Activated CD4-positive, alpha-beta T cell treated with anti-CD3 and anti-CD28 coated beads for 4 hours (primary cell): ENCODE data around the gene MIOS.

Experiments
- DNase-seq, 2 donors: peaks; one replicate each; pipeline ENCODE4 v3.0.0-alpha.2; 2020

The MIOS gene

DNA sequence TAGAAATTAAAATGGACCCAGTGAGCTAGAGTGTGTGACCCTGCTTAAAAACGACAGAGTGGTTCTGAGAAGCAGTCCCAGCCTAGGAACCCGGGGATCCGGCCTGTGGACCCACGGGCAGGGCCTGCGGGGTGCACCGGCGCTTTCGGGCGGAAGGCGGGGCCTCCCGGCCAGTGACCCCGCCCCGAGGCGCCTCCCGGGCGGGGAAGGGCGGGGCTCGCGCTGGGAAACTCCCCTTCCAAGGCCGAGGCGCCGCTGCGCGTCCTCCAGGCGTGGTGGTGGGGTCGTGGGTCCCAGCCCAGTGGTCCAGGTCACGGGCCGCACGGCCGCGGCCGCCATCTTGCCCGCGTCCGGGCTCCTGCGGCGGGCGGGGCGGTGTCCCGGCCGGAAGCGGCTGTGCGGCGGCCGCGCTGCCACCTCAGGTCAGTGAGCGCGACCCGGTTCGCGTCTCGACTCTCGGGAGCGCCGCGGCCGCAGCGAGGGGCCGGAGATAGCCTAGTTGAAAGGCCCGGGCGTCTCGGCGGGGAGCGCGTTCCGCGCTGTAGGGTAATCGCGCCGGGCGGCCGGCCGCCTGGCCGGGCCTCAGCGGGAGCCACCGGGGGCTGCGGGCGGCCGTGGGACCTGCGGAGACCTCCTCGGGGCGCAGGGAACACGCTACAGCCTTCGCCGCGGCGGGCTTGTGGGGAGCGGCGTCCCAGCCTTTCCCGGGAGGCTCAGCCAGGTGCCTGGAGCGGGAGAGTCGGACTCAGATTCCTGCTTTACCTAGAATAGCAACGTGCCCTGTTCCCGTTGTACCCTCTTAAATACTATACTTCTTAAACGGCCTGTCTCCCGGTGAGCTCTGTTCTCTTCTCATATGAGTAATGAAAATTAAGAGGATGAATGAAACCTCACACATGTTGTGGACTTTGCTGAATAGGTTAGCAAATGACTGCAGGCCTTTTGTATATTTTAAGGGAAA is at the start of gene MIOS:
TSS of gene MIOS (plus strand) at position 234 of the 961 bp plus-strand sequence. CDS start 5,592 bp downstream, outside the sequence.
- DNase-seq: peak; percentile 79 to 83

DNA sequence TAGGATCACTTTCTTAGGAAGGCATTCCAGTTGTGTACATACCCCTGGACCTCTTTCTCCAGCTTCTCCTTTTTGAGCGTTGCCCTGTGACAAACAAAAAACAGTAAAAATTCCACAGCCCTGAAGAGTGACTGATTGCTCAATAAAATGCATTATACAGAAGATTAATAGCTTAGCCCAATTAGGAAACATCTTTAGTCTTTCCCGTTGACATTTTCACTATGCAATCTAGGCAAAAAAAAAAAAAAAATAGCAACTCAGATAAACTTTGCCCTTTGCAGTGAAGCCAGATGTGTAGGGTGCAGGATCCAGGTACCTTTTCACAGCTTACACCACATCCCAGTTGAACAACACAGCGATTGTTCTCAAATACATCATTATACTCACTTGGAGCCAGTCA is 48.9 kb upstream of the MIOS start:
- no peak for DNase-seq

DNA sequence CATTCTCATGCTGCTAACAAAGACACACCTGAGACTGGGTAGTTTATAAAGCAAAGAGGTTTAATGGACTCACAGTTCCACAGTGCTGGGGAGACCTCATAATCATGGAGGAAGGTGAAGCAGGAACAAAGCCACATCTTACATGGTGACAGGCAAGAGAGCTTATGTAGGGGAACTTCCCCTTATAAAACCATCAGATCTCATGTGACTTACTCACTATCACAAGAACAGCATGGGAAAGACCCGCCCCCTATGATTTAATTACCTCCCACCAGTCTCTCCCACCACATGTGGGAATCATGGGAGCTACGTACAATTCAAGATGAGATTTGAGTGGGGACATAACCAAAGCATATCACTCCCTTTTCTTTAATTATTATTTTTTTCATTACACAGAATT is 47.6 kb upstream of the MIOS start:
- DNase-seq: no peak

DNA sequence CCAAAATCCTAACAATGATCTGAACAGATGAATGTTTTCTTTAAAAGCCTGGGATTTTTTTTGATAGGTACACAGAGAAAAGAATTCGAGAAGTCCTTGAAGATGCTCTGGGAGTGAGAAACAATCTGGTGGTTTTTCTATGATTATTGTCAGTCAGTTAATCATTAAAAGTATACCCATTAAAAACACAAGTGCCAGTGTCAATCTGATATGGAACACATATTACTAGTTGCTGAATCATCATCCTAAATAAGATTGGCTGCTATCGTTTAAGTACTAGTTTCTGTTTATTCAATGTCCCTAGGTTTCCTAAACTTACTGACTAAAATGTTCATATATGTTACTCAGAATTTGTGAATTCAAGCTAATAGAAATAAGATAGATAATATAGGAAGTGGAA is 47.2 kb upstream of the MIOS start:
- DNase-seq: no peak

DNA sequence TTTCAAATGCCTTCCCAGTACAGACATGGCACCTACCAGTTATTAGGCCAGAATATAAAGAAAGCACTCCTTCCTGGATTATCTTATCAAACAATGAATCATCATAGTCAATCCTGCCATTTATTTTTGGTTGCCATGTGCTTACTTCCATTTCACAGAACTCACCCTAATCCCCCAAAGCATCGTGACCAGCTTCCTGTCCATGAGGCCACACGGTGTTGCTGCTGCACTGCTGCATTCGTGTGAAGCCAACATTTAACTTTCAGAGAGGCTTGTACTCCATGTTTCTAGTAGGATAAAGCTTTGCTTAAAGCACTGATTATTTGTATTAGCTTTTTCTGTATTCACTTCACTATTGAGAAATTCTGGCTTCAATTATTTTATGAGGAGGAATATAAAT is 45.4 kb upstream of the MIOS start:
- DNase-seq: no peak

DNA sequence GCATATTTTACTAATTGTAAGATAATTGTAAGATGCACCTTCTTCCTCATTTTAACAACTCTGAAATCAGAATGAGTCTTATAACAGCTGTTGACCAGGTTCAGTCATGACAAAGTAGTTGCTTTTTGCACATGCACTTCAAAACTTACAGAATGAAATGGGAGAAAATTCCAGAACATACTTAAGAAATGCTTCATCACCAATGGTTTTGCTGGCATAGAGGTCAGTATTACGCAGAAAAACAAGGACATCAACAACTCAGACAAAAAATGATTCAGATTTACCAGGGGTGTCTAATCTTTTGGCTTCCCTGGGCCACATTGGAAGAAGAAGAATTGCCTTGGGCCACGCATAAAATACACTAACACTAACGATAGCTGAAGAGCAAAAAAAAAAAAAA is 44.3 kb upstream of the MIOS start:
- DNase-seq: no peak

DNA sequence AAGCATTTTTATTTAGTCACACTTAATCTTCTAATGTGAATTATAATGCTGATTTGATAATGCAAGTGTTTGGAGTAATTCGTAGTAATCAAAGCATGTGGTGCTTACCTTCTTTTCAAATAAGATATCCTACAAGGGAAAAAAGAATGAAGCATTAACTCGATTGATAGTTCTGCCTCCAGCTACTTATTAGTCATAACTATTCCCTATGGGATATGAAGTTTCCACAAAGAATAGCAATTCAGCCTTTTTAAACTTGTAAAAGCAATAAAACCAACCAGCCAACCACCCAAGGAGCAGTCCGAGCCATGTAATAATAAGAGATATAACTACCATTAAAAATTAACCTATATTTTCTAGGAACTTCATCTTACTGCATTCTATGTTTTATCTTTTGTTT is 42.6 kb upstream of the MIOS start:
- DNase-seq: no peak

DNA sequence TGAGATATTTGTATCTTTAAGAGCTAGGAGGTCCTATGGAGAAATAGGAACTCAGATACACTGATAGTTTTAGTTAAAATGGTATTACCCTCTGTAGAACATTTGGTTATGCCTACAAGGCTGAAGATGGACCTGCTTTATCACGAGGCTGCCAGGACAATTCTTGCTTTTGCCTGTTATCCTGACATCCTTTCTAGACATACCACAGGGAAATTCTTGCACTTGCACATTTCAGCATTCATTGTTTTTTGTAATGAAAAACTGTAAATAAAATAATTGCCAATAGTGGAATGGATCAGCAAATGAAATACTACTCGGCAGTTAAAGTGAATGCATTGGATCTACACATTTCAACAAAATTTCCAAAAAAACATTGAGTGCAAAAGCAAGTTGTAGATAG is 40.7 kb upstream of the MIOS start:
- no peak for DNase-seq

DNA sequence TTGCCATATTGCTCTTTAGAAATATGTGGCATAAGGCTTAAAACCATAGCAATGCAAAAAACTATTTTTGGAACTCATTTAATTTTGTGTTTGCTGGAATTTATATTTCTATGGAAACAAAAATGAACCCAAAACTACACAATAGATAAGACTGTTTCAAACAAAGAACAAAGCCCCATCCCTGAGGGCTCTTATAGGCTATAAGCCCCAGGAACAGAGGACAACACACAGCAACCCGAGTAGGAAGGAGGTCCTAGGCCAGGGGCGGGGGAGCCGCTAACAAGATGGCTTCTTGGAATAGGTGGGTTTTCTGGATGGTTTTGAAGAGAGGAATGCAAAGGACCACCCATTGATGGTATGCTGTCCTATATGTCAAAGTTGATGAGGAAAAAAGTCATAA is 39.6 kb upstream of the MIOS start:
- no peak for DNase-seq

DNA sequence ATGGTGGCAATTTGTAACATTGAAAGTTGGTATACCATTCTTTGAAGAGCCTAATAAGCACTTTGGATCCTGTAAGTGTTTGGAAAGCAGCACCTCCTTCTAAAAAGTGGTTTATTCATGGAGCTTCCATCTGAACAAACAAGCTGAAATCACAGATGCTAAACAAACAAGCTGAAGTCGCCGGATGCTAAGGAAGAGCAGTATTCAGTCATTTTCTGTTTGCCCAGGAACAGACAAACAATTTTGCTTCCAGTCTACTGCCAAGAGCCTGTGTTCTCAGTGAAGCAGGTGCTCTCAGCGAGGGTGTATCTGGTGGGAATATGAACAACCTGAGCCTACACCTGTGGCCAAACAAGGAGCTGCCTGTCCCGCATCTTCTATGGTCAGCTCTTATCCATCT is 37.4 kb upstream of the MIOS start:
- DNase-seq: no peak

DNA sequence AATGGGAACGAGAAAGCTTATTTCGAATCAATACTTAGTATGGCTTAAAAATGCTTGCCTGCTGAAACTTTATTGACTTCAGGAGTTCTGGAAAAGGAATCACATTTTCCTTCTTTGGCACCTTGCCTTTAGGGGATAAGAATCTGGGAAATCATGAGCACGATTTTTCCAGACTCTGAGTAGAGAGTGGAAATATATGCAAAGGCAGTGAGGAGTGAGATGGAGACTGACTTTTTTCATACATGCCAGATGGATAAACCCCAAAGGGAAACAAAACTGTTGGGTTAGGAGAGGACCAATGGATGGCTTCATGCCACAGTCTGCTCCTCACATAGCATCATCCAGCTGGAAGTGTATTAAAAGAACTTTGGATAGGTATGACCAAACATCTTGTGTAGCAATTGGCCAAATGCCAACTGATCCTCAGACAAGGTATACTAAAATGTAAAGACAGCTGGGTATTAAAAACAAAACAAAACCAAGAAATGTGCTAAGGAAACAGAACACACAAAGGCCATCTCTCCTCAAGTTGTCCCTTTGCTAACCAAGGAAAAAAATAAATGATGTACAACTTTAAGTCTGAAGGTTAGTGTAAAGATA is 32.8 kb upstream of the MIOS start:
- DNase-seq: no peak

DNA sequence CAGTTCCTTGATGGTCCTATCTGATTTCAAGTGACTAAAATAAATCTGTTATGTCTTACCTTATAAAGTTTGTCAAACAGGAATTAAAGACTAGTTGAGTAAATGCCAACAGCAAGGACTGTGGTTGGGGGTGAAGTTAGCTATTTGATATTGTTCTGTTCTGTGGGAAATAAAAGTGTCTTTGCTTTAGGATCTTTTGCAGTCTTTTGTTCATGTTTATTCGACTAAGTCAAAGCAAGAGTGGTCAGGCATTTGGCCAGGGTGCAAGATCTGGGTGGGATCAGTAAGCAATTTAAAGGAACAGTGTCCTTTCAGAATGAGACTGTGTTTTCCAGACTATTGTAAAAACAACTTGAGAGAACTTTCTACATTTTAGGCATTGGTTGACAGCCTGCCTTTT is 31.0 kb upstream of the MIOS start, which contains the start of gene COL28A1:
TSS of gene COL28A1 (minus strand) at position 183 of the 400 bp plus-strand sequence. CDS start 2,998 bp downstream, outside the sequence.
- no peak for DNase-seq

DNA sequence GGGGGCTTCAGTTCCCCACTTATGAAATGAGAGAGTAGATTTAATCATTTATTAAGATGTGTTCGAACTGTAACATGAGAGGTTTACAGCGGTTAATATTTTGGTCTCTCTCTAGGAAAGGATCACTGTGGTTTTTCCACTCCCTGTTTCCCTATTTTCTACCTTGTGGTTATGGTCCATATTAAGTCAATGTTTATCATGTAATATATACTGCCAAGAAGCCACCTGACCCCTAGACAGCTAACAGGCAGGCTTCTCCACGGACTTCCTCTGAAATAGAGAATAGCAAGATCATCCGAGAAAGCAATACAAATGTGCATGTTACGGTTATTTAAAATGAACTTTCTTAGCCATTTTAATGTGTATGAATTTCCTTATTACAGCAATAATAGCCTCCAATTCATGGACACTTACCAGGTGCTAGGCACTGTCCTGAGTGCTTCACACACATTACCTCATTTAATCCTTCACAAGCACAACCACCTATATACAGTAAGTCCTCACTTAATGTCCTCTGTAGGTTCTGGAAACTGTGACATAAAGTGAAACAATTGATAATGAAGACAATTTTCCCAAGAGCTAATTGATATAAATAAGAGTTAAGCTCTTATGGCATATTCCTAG is 30.2 kb upstream of the MIOS start:
- no peak for DNase-seq

DNA sequence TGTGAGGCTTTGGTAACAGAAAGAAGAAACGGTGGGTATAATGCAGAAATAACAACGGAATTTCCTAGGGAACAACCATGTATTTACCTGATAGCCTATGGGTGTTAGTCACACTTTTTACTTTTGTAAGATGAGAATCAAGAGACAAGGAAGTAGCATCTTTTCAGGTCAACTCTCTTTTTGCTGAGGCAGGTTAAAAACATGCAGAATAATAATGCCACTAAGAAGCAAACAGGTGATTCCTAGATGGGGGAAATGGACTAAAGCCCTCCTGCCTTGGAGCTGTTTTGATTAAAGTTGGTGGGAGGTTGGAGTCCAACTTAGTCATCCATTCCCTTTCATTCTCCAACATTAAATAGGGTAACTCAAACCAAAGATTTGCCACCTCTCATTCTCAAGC is 29.0 kb upstream of the MIOS start:
- no peak for DNase-seq

DNA sequence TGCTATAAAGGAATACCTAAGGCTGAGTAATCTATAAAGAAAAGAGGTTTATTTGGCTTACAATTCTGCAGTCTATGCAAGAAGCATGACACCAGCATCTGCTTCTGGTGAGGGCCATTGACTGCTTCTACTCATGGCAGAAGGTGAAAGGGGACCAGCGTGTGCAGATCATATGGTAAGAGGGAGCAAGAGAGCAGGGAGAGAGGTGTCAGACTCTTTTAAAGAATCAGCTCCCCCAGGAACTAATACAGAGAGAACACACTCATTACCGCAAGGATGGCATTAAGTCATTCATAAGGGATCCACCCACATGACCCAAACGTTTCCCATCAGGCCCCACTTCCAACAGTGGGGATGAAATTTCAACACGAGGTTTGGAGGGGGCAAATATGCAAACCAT is 27.5 kb upstream of the MIOS start:
- DNase-seq: no peak

DNA sequence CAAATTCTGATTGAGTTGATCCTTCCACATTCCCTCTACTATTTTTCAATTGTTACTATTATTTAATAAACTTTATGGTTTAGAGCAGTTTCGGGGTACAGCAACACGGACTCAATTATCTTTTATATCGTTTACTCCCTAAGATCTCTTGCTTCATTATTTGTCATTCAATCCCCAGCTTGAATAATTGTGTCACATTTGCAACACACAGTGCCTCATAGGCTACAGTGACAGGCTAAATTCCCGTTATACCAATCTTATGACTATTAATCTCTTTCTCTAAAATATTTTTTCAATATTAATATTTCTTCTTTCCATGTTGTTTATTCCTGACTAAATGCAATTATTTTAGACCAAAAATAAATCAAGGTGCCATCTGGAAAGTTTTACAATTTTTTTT is 27.0 kb upstream of the MIOS start:
- DNase-seq: no peak

DNA sequence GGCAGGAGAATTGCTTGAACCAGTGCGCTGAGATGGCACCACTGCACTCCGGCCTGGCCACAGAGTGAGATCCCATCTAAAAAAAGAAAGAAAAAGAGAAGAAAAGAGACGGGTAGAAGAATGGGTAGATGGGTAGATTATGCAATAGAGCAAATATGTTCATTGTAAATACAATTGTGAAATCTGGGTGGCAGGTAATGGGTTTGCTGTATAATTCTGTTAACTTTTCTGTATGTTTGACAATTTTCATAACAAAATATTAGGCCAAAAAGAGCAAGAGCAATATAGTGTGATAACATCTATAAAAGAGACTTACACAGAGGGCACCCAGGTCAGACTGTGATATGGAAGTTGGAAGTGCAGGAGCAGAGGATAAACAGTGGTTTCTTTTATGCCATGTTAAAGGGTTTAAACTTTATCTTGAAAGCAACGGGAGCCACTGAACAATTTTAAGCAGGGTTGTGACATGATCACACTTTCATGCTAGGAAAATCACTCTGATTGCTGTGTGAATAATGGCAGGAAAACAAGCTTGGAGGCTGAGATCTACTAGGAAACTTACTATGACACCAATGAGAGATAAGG is 24.3 kb upstream of the MIOS start:
- no peak for DNase-seq

DNA sequence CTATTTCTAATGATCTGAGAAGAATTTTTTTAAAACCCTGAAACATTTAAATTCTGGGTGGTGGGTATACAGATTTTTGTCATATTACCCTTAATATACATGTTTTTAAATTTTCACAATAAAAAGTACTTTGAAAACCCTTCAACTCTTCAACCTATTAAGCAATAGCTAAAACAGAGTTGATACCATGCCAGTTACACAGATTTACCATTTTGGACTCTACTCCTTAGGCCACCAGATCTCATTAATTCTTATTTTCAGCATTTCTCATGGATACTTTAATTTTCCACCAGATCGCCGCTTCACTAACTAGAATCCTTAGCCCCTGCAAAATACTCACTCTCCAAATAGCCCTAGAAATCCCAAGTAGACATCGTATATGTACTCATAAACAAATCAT is 18.3 kb upstream of the MIOS start:
- DNase-seq: no peak

DNA sequence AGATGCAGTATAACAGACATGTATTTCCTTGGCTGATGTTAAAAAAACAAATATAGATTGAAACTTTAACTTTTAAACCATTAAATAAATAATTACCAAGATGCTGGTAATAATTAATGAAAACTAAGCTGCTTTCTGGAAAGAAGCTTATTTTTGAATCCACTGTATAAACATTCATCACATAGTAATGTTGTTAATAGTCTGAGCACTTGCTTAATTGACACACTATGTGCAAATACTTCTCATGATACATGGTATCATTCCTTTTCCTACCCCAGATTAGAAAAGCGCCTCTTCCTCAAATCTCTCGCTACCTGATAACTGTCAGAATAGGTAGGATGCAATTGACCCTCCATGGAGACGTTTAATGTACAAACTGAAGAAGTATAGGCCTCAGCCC is 16.0 kb upstream of the MIOS start:
- no peak for DNase-seq

DNA sequence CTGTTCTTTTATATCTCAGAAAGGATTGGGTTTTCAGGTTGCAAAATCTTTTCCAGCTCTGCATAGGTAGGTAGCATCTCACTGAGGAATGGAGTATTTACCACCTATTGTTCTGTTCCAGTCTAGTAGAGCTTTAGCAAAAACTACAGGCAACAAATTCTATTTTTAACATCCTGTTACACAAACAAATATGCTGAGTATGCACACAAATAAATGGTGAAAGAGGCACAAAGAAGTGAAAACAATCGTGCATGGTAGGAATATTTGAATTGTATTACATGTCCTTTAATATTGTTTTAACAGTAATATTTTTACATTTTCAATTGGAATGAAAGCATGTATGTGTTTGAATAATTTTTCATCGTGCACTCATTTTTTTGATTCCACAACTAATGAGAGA is 14.5 kb upstream of the MIOS start:
- no peak for DNase-seq

DNA sequence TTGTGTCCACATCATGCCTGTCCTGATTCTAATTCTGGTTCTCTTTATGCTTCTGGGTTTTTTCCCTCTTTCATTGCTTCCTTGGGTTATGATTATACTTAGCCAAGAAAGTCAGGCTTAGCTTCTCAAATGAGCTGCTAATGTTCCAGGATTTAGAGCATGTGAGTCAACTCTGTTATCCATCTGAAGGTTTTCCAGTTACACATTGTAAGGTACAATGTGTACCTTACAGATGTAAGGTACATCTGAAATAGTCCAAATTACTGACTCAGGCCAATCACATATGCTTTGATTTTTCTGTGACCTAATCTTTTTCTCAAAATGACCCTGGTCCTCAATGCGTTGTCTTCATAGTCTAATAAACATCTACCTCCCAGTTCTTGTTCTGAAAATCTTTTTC is 13.3 kb upstream of the MIOS start:
- DNase-seq: no peak

DNA sequence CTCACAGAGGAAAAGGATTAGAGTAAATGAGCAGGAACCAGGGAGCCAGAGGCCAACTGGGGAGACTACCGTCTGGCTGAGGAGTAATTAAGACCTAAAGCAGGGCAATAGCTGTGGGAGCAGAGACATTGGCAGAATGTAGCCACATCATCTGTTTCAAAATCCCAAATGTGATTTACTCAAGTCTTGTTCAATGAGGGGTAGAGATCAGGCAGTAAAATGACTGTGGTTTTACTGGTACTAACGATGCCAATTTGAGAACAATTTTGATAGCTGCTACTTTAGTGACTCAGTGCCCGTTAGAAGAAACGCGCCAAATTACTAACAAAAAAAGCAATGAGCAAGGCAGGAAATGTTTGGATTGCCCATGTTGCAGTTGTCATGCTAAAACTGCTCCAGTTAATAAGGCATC is 12.7 kb upstream of the MIOS start:
- no peak for DNase-seq
